Left hindlimb (tissue), 1 donor: ENCODE data around the gene DAB2.
A peak's percentile ranks its signal among the peaks of the same experiment; 100 is the strongest.
"Not testable (repeated sequence)": the region's sequence is repeated elsewhere in the genome, so short reads cannot be mapped to it uniquely, and the experiment has no call there.

Experiments used
- DNase-seq: peaks from one replicate; pipeline ENCODE4 v3.0.0-alpha.2; 2018

Gene DAB2

GRCh38 chr5:39376293-39376714 lies 48.5 kb downstream of the DAB2 start:
- DNase-seq: peak; percentile 35

- DNase-seq: no peak
Observed at GRCh38 chr5:39373791-39374190, 51.0 kb downstream of the DAB2 start.

- no peak for DNase-seq
Observed at GRCh38 chr5:39371367-39371635, 53.5 kb downstream of the DAB2 start.

- no peak for DNase-seq
Observed at GRCh38 chr5:39370555-39371366, 54.0 kb downstream of the DAB2 start.

GRCh38 chr5:39369123-39369815 lies 55.5 kb downstream of the DAB2 start:
- peak; percentile 37 for DNase-seq

- no peak for DNase-seq
Observed at GRCh38 chr5:39368116-39368515, 56.7 kb downstream of the DAB2 start.

GRCh38 chr5:39367711-39368110 lies 57.1 kb downstream of the DAB2 start:
- DNase-seq: no peak

- DNase-seq: no peak
Observed at GRCh38 chr5:39364367-39364766, 60.4 kb downstream of the DAB2 start, which contains the start of gene C9. C9 (minus strand) TSS chr5:39364495; CDS start chr5:39364464, 31 bp downstream.

GRCh38 chr5:39363217-39363616 lies 61.6 kb downstream of the DAB2 start:
- DNase-seq: no peak

GRCh38 chr5:39362646-39363045 lies 62.1 kb downstream of the DAB2 start:
- no peak for DNase-seq

- DNase-seq: no peak
Observed at GRCh38 chr5:39361306-39361705, 63.5 kb downstream of the DAB2 start.

GRCh38 chr5:39360471-39361111 lies 64.2 kb downstream of the DAB2 start:
- no peak for DNase-seq

GRCh38 chr5:39356263-39356662 lies 68.5 kb downstream of the DAB2 start:
- DNase-seq: no peak

- DNase-seq: no peak
Observed at GRCh38 chr5:39355324-39355723, 69.5 kb downstream of the DAB2 start.

- no peak for DNase-seq
Observed at GRCh38 chr5:39353717-39354399, 70.9 kb downstream of the DAB2 start.

GRCh38 chr5:39352951-39353350 lies 71.8 kb downstream of the DAB2 start:
- no peak for DNase-seq

GRCh38 chr5:39352170-39352569 lies 72.6 kb downstream of the DAB2 start:
- DNase-seq: no peak

GRCh38 chr5:39349484-39349883 lies 75.3 kb downstream of the DAB2 start:
- DNase-seq: no peak

- no peak for DNase-seq
Observed at GRCh38 chr5:39342460-39342859, 82.3 kb downstream of the DAB2 start.

GRCh38 chr5:39341896-39342295 lies 82.9 kb downstream of the DAB2 start:
- no peak for DNase-seq

- peak; percentile 41 for DNase-seq
Observed at GRCh38 chr5:39340506-39340905, 84.3 kb downstream of the DAB2 start.

- no peak for DNase-seq
Observed at GRCh38 chr5:39337252-39337915, 87.4 kb downstream of the DAB2 start.

- DNase-seq: not testable (repeated sequence)
Observed at GRCh38 chr5:39334296-39334695, 90.5 kb downstream of the DAB2 start.
